Measurements from ENCODE around the gene KCTD16.

Gene KCTD16

DNA sequence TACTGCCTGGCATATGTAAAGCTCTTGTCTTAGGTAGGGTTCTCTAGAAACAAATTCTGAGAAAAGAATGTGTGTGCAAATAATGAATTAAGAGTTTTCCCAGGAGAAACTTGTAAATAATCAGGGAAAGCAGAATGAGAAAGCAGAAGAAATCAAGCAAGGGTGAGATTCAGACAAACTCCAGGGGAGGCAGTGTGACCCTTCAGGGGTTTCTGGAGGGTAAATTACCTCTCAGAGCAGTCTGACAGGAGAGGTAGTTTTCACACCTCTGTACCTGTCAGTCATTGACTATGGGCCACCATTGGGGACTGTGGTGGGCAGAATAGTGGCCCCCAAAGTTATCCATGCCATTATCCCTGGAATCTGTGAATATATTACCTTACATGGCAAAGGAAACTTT, 124.6 kb downstream of the KCTD16 start:
- DNase-seq = no peak

DNA sequence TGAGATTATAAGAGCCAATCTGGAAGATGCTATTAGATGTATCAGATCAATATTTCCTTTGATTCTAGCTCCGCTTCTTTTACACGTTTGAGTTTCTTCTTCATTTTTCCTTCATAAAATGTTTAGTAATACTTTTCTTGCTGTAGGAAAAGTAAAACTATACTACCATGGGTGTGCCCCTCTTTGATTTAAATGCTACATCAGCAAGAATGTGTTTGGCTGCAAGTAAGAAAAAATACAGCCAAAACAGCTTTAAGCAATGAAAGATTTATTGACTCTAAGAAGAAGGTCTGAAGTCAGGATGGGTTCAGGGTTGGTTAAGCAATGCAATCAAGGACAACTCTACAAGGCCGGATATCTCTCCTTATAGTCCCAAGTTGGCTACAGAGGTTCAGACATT, 126.4 kb downstream of the KCTD16 start:
- no peak for DNase-seq

- DNase-seq = no peak
Measured at GRCh38 chr5:144298658-144299057, 128.0 kb downstream of the KCTD16 start.

- DNase-seq = peak; percentile 9
Measured at GRCh38 chr5:144304688-144305087, 134.0 kb downstream of the KCTD16 start.

DNA sequence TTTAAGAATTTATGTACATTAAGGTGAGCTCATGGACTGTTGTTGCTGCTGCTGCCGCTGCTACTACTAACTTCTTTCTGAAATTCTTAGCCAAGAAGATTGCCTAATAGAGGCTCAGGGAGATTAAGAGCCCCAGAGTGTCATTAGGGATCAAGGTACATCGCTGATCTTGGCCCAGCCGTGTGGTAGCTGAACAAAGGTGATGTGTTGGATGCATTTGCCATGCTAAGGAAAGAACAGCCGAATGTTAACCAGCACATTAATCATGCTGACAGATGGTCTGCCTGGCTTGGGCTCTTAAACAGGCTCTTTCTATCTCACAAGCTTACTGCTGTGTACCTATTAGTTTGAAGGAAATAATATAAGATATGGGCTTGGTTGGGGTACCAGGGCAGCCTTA, 137.1 kb downstream of the KCTD16 start:
- DNase-seq = no peak

DNA sequence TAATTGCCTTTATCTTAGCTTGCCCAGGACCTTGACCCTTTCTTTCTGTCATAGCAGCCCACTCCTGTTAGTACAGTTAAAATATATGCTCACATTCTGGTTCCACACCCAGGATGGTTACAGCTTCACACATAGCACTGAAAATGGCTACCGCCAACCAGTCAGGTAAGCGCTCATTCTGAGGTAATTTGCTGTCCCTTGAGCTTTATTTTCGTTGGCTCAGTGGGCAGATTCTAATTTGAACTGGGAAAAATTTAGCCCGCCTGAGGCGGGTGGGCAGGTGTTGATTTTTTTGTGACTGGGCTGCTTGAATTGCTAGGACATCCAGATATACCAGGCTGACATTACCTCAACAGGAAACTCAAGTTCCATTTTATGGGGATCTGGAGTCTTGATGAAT, 137.5 kb downstream of the KCTD16 start:
- DNase-seq = no peak

- no peak for DNase-seq
Measured at GRCh38 chr5:144308906-144309670, 138.4 kb downstream of the KCTD16 start.

DNA sequence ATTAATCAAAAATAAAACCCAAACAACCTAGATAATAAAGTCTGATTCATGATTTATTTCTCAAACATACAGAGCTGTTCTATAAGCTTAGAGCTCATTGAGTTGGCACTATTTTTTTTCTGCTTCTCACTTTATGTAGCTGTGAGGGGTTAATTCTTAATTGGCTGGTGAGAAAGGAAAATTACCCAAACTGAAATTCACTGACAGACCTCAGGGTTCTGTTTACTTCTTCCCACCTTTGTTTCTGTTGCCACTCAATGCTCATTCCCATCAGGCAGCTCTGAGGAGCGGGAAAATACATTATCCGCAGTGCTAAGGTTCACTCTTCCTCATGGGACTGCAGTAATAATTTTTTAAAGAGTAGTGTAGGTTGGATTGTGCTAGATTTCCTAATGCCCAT, 139.9 kb downstream of the KCTD16 start:
- DNase-seq = no peak

DNA sequence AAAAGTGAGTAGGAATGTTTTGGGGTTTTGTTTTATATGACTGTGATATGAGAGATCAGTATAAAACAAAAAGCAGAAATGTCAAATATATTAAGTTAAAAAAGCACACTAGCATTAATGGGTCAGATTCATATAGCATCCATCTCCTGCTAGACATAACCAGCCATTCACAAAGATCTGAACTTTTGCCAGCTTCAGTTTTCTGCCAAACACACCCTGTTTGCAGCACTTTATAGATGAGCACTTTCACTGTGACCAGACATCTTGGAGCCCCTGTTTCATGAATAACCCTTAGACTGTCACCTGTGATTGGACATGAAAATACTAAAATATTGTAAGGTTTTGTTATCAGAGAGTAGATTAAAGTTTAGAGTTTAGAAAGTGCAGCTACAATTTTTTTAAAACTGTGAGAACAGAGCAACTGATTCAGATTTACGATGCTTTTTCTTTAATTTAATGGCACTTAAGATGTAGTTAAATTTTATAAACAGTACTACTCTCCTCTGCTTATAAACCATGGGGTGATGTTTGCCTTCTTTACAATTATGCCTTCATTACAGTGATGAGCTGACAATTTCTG, 142.6 kb downstream of the KCTD16 start:
- no peak for DNase-seq

DNA sequence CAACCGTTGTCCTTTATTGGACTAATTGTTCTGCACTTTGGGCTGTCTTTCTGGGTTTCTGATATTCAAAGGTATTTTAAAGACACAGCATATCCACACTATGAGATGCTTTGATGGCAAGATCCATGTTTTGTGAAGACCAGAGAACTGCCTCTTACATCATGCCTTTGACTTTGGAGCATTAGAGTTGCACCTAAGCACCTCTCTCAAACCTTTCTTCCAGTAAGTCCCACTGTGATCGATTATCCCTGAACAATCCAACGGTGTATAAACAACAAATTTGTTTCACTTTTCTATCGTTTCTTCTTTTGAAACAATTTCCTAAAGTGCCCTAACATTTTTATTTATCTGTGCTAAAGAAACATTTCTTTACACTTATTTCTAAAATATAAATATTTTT, 144.4 kb downstream of the KCTD16 start:
- no peak for DNase-seq

DNA sequence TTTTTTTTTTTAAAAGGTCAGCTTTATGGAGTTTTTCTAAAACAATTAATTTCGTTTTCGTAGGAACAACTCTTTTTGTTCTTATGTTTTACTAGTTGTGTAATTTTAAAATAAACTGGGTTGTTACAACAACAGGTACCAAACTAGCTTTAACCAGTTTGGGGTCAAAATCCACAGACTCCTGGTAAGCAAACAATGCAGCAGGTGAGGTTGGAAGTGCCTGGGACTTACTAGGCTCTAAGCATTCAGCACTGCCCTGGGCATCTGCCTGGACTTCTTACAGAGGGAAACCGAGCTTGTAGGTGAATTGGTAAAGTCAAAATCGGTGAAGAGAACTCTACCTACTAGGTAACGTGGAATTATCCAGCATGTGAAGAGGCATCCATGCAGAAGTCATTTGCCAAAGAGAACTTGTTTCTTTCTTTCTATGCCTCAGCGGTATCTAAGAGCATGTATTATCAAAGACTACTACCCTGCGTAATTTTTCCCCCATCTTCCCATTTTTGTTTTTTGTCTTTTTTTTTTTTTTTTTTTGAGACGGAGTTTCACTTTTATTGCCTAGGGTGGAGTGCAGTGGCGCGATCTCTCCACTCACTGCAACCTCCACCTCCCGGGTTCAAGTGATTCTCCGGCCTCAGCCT, 145.4 kb downstream of the KCTD16 start:
- DNase-seq = no peak

DNA sequence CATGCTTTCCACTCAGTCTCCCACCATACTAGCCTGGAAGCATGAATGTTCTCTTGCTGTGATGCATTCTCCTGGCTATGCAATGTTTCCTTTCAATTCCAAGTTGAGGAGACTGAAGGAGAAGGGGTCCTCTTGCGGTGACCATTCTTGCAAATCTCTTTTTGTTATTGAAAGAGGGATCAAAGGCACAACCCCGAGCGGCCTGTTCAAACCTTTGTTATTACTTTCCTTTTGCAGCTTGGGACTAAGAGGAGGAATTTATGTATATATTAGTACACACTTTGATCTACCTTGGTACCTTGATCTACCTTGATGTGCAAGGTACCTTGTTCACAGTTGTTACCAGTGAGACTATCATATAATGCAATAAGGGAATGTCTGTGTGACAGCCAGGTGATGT, 147.3 kb downstream of the KCTD16 start:
- no peak for DNase-seq

- no peak for DNase-seq
Measured at GRCh38 chr5:144318460-144318859, 147.8 kb downstream of the KCTD16 start.

- DNase-seq = no peak
Measured at GRCh38 chr5:144323181-144323580, 152.5 kb downstream of the KCTD16 start.

- DNase-seq = no peak
Measured at GRCh38 chr5:144325532-144325931, 154.9 kb downstream of the KCTD16 start.

DNA sequence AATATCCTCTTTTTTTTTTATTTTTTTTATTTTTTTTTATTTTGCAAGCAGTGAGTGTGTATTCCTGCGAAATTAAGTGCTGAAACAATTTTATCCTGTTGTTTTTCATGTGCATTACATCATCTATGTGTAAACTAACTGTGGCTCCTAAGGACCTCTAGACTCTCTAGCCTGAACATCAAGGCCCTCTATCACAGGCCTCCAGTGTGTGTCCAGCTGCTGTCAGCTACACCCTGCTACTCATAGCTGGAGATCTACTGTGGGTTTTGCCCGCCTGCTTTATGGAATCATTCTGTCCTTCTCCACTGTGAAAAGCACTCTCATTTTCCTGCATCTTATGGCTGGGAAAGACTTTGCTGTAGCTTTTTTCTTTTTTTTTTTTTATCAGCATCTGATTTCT, 157.8 kb downstream of the KCTD16 start:
- DNase-seq = no peak

- DNase-seq = no peak
Measured at GRCh38 chr5:144328980-144329379, 158.3 kb downstream of the KCTD16 start.

DNA sequence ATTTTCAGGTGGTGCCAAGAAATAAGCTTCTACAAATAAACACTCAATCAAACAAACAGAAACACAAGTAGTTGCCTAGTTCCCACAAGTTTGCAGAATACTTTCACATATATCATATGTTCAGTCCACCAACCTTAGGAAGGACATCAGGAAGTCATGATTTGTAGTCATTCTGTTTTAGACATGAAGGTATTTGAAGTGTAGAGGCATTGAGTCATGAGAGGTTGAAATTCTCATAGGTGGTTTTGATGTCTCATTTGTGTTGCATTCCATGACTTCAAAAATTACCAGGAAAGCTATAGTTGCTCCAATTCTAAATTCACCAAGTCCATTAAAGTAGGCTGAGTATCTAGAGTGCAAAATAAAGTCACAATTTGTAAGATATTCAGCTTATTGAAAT, 159.0 kb downstream of the KCTD16 start:
- DNase-seq = no peak

DNA sequence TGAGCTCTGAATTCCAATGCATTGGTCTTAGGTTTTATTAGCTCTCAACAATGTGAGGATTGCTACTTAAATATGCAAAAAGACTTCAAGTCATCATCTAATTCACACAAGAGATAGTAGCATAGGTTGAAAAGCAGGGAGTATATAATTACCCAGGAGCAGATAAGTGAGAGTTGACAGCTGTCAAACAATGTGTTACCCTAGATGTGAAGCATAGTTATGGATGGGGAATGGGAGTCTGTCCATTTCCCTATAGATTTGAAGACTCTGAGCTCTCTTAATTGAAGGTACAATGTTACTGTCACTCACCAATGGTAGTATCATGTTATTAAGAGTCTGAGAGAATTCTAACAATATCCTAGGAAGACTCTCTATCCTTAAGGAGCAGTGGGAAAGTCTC, 160.7 kb downstream of the KCTD16 start:
- DNase-seq = no peak

DNA sequence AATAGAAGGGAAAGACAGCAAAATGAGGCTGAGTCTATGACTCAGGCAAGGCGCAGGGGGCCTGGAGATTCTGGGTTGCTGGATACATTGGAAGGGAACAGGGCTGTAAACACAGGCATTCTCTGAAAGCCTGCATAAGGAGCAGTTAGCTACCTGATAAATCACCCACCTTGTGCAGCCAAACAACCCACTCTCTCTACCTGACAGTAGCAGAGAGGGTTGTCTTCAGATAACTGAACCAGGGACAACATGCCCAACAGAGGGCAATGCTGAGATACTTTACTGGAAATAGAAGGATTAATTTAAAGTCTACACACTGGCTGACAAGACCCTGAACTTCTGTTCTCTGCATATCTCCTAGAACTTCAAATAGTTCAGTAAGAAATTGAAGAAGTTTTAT, 161.6 kb downstream of the KCTD16 start:
- DNase-seq = peak; percentile 8

DNA sequence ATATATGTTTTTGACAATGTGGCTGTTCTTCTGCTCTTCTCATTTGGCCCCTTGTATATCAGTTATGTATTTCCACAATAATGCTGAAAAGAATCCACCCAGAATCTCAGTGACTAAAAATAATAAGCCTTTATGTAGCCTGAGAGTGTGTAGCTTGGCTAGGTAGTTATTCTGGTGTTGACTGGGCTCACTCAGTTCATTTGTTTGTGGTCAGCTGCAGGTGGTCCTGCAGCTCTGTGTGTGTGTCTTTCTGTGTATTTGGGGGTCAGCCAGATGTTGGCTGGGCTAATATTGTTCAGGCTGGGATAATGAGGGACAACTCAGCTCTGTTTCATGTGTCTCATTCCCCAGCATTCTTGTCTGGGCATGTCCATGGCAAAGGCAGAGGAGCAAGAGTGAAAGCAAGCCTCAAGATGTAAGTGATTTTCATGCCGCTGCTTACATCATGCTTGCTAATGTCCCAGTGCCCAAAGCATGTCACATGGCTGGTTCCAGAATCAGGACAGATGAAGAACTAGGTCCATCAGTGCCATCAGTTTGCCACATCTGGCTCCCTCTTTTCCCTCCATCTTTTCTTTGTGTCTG, 162.8 kb downstream of the KCTD16 start:
- no peak for DNase-seq

DNA sequence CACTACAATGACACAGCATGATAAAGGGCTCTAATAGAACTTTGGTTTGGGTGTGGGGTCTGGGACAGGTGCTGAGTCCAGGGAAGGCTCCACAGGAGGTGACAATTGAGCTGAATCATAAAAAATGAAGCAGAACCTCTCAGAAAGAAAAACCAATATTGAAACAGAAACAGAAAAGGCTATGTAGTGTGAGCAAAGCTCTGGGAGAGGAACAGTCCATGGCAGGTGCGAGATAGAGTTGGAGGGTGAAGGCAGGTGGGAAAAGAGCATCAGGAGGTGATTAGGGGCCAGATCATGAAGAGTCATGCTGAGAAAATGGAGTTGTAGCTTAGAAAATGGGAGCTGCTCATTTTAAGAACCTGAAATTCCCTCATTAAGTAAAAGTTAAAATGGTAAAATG, 164.9 kb downstream of the KCTD16 start:
- DNase-seq = no peak

- no peak for DNase-seq
Measured at GRCh38 chr5:144336191-144336961, 165.7 kb downstream of the KCTD16 start.

Measured in RPMI8226 (cell line).